ENCODE results near the gene CDR2.
"Not testable (repeated sequence)": the region's sequence is repeated elsewhere in the genome, so short reads cannot be mapped to it uniquely, and the experiment has no call there.

DNA sequence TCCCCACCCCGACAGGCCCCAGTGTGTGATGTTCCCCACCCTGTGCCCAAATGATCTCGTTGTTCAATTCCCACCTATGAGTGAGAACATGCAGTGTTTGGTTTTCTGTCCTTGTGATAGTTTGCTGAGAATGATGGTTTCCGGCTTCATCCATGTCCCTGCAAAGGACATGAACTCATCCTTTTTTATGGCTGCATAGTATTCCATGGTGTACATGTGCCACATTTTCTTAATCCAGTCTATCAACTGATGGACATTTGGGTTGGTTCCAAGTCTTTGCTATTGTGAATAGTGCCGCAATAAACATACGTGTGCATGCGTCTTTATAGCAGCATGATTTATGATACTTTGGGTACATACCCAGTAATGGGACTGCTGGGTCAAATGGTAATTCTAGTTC, 23.4 kb downstream of the CDR2 start:
- TF ChIP-seq, protein P1, sequence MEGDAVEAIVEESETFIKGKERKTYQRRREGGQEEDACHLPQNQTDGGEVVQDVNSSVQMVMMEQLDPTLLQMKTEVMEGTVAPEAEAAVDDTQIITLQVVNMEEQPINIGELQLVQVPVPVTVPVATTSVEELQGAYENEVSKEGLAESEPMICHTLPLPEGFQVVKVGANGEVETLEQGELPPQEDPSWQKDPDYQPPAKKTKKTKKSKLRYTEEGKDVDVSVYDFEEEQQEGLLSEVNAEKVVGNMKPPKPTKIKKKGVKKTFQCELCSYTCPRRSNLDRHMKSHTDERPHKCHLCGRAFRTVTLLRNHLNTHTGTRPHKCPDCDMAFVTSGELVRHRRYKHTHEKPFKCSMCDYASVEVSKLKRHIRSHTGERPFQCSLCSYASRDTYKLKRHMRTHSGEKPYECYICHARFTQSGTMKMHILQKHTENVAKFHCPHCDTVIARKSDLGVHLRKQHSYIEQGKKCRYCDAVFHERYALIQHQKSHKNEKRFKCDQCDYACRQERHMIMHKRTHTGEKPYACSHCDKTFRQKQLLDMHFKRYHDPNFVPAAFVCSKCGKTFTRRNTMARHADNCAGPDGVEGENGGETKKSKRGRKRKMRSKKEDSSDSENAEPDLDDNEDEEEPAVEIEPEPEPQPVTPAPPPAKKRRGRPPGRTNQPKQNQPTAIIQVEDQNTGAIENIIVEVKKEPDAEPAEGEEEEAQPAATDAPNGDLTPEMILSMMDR (IDR thresholded peaks at IDR 0.05): not testable (repeated sequence)
- not testable (repeated sequence) for TF ChIP-seq POLR2A (IDR thresholded peaks at IDR 0.05)

Data from adrenal gland (tissue), 5 donors.